Erythroblast (primary cell): Measurements from ENCODE around the gene TMEM150A.
"Not testable (repeated sequence)": the region's sequence is repeated elsewhere in the genome, so short reads cannot be mapped to it uniquely, and the experiment has no call there.

Source experiments
- DNase-seq, 2 experiments: peaks; one replicate each; lab custom pipeline; 2025; lab: John Stamatoyannopoulos, UW
- GATA1 ChIP-seq: IDR thresholded peaks from 2 replicates; pipeline ENCODE4 v1.6.1; 2011; ENCODE audit warnings: low read depth, mild to moderate bottlenecking, control low read depth, low read length, moderate library complexity
- POLR2A ChIP-seq: IDR thresholded peaks from 2 replicates; pipeline ENCODE4 v1.6.1; 2011; ENCODE audit warnings: mild to moderate bottlenecking, low read length

Gene TMEM150A

DNA sequence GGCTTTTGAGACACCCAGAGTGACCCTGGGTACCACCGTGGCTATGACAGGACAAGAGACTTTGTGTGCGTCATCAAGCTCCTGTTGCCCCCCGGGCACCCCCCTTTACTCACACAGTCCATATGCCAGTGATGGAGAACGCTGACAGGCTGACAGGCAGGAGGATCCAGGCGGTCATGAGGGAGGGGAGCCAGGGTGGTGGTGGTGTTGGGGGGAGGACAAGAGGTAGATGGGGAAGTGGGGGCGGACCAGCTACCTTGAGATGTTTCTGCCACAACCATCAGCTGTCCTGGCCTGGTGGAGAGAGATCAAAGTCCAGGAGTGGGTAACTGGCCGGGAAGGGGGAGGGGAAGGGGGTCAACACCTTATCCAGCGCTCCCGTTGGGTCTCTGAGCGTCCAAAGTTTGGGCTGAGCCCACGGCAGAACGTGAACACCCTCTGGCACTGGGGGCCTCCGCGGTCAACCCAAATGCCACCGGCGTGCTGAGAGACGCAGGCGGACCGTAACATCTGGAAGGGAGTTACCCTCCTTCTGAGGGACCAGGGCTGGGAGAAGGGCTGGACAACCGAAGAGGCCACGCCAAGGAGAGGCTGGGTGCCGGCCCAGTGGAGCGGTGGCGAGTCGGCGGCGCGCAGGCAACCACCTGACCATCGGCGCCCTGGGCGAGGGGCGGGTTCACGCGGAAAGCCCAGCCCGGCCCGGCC, 575 bp downstream of the TMEM150A start:
- no peak for DNase-seq
- no peak for TF ChIP-seq GATA1
- TF ChIP-seq POLR2A, result no peak

DNA sequence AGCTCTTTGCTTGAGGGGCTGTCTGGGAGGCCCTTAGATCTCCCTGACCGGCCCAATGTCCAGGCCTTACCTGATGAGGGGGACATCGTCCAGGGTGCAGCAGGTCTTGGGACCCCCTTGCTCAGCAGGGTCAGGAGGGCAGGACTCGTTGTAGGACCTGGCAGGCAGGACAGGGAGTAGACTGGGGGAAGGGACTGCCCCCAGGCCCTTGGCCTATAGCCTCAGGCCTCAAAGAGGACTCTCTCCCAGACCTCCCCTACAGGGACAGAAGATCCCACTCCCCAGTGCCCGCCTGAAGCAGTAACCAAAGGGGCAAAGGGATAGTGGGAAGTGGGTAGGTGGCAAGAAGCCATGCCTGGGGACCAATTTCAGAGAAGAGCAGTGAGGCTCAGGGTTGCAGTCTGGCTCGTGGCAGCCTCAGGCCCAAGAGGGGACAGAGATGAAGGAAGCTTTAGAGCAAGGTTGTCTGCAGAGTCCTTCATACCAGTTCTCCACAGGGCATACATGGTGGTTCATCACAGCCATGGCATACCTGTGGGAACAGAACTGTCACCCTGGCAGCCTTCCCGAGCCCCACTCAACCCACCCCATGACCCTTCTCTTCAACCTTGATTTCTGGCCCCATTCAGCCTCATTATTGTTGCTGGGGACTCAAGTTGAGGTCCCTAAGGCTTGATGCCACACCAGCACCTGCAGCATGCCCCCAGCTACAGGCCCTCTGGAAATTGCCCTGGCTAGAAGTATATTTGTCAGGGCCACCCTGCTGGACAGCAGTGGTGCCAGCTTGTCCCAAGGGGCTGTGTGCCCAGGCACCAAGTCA, 1.3 kb downstream of the TMEM150A start:
- no peak for DNase-seq
- TF ChIP-seq GATA1, result no peak
- TF ChIP-seq POLR2A, result no peak

DNA sequence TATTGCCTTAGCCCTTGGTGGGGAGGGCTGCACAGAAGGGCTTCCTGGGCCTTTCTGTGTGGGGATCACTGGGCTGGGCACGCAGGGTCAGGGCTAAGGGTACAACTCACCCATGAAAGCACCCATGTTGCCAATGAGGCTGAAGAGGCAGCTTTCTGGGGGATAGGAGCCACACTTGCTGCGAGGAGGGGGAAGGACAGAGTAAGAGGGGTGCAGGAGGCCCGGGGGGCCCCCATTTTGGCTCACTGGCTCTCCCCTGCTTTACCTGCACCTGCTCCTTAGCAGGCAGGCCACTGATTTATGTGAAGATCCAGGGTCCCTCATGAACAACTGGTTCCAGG, 2.3 kb downstream of the TMEM150A start:
- DNase-seq, result no peak
- no peak for TF ChIP-seq POLR2A
- TF ChIP-seq GATA1, result no peak

DNA sequence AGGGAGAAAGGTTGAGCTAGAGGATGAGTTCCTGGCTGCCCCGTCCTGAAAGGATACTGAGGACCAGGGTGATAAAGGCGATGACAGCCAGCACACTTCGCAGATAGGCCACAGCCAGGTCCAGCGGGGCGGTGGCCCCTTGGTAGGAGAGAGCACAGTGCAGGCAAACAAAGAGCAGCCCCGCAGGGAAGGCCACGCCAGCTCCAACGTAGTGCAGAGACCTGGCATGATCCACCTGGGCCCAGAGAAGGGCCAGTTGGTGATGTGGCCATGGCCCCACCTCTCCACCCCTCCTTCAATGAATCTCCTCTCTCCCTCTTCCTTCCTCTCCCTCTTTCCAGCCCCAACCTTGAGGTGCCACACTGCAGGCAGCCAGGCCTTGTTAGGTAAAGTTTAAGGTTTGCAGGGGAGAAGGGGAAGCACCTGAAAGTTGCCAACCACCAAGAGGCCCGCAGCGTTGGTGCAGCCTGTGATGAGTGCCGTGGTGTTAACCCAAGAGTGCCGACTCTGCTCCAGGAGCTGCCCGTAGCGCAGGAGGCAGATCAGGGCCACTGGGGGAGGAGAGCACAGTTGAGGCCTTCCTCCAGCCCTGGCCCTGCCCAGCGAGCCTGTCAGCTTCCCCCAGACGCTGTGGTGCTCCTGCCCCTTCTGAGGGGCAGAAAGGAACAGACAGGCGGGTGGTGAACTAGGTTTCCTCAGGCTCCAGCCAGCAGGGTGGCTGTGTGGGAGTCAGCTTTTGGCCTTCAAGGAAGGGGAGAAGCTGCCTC, 2.8 kb downstream of the TMEM150A start:
- no peak for DNase-seq
- TF ChIP-seq GATA1 (no peak), POLR2A (no peak)

DNA sequence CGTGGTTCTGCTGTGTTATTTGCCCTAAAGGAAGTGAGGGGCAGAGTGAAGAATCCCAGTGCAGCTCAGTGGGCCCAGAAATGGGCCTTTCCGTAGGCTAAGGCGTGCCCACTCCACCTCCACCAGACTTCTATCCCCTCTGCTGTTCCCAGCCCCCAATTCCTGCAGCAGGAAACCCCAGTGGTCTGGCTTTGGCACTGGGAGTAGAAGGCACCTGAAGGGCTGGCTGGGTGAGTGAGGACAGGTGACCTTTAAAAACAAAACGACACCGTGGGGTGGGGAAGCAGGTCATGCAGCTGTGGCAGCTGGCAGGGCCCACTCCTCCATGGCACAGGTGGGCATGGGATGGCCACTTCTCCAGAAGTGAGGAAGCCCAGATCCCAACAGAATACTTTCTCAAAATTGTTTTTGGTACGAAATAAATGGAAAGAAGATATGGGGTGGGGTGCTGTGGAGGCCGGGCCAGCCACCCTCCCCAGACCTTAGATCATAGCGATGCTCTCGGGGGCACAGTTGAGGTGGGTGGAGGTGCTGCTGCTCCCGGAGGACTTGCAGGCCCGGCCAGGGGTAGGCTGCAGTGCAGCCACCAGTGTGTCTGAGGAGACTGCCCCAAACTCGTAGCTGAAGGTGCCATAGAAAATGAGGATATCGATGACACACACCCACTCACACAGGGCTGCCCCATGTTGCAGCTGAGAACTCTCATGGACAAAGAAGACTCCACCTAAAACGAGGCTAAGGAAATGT, 3.7 kb downstream of the TMEM150A start:
- no peak for DNase-seq
- TF ChIP-seq POLR2A (no peak), GATA1 (no peak)

DNA sequence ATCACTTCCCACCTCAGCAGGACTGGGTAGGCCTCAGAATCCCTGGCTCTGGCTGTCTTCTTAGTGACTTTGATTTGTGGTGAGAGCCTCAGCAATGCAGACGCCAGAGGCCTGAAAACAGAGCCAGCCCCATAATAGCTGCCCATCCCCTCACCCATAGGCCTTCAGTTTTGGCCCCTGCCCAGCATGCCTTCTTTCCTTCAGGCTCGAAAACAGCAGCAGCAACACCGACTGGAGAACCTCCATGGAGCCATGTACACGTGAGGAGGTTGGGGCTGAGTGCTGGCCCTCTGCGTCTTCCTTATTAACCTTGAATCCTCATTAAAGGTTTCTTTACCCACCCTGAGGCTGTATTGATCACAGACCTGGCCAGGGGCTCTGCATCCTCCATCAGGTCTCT, 5.3 kb downstream of the TMEM150A start:
- DNase-seq, result no peak
- TF ChIP-seq GATA1 (no peak), POLR2A (no peak)

DNA sequence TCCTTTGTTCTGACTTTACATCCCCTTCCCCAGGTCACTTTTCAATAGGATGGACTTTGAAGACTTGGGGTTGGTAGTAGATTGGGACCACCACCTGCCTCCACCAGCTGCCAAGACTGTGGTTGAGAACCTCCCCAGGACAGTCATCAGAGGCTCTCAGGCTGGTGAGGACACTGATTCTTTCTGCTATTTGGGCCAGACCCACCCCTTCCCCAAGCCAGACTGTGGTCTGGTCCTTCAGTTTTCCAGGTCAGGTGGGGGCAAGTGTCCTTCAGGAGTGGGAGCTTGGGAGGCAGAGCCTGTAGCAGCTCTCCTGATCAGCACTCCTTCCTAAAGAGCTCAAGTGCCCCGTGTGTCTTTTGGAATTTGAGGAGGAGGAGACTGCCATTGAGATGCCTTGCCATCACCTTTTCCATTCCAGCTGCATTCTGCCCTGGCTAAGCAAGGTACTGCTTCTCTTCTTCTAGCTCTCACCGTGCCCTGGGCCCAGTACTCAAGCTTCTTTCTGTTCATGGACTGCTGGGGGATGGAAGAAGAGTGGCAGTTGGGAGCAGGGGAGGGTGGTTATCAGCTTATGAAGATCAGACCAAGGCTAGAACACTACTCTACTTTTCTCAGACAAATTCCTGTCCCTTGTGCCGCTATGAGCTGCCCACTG, 5.9 kb downstream of the TMEM150A start:
- TF ChIP-seq POLR2A (no peak), GATA1 (no peak)
- no peak for DNase-seq

DNA sequence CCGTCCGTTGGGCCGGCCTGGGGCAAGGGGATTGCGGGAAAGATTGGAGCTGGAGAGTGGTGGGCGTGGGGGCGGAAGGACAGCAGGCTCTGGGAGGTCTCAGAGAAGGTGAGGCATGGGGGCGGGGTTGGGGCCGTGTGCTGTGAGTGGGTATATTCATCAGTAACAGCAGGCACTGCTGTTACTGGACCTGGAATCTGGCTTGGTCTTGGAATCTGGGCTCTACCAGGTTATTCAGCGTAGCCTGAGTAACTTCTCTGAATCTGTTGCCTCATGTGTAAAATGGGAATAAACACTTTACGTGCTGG, 6.5 kb downstream of the TMEM150A start:
- TF ChIP-seq GATA1, result no peak
- no peak for TF ChIP-seq POLR2A
- DNase-seq, result no peak

DNA sequence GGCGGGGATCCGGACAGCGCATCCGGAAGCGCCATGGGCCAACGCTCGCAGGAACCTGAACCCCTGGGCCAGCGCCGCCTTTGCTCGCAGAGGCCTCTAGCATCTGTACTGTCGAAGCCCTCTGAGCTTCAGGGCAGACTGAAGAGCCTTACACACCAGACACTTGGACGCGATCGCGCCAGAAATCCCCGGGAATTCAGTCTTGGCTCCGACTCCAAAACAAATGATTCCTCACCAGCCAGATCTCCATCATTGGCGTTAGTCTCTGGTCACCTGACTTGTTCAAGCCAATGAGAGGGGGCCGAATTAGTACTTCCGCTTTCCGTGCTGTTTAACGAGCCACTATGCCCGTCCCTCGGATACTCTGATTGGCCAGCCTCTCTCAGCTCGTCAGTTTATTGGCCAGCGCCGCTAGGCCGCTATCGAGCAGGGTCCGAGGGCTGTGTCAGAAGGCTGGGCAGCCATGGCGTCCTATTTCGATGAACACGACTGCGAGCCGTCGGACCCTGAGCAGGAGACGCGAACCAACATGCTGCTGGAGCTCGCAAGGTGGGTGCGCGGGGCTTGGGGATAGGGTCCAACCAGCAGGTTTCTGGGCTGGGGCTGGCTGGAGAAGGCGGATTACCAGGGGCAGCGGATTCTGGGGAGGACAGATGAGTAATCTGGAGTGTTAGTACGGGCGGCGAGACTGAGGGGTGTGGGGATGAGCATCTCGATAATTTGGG, 7.0 kb downstream of the TMEM150A start, which contains the start of gene RNF181:
TSS of gene RNF181 (plus strand) at position 445 of the 725 bp plus-strand sequence. CDS start at position 464, 19 bp downstream.
- no peak for TF ChIP-seq GATA1
- TF ChIP-seq POLR2A, result peak; percentile 95
- DNase-seq, result peak; percentile 97 to 98

DNA sequence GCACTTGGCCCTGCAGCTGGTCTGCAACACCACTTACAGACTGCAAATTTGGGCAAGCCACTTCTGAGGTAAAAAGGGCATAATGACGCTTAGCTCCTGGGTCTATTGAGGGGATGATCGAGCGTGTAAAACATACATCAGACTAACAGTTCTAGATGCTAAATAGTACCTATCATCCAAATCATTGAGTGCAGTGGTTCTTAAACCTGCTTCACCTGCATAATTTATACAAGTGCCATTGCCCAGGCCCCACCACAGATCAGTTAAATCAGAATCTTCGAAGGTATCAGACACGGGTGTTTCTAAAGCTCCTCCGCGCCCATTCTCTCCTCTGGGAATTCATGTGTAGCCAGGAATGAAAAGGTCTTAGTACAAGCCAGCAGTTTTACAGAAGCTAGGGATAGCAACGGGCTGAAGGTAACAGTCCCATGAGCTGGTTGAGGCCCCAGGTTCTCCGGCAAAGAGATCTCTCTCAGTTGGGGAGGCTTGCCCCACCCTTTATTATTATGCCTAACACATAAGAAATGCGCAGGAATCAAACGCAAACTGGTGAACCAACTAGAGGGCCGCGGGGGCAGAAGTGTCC, 7.7 kb downstream of the TMEM150A start:
- DNase-seq, result no peak
- TF ChIP-seq POLR2A (no peak), GATA1 (no peak)

DNA sequence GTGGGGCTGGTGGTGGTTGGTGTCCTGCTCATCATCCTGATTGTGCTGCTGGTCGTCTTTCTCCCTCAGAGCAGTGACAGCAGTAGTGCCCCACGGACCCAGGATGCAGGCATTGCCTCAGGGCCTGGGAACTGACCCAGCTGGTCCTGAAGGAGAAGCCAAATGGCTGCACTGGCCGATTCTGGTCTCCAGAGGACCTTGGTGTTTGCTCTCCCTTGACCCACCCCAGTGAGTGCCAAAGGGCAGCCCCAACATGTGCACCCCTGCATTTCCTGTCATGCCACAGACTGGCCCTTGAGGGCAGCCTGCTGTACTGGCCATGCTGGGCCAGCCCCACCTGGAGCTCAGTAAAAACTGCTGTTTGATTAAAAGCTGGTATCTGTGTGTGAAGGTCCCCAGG, 9.5 kb downstream of the TMEM150A start:
- DNase-seq, result no peak
- TF ChIP-seq GATA1 (no peak), POLR2A (no peak)

DNA sequence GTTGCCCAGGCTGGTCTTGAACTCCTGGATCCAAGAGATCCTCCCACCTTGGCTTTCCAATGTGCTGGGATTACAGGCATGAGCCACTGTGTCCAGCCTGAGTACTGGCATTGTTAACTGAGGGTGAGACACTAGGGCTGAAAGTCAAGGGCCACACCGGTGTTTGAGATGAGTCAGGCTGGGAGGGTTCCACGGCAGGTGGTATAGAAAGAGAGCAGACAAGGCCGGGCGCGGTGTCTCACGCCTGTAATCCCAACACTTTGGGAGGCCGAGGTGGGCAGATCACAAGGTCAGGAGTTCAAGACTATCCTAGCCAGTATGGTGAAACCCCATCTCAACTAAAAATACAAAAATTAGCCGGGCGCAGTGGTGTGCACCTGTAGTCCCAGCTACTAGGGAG, 10.2 kb downstream of the TMEM150A start:
- DNase-seq, result not testable (repeated sequence)
